GM21717 (cell line): ENCODE measurements around the gene ILDR1.

Source experiments
- ATAC-seq: cut with Tn5 transposase; IDR thresholded peaks from one replicate; pipeline ENCODE4 v1.9.1; 2021; ENCODE audit warnings: mild to moderate bottlenecking, moderate library complexity; ENCODE audit not compliant: unreplicated experiment

The ILDR1 gene

DNA sequence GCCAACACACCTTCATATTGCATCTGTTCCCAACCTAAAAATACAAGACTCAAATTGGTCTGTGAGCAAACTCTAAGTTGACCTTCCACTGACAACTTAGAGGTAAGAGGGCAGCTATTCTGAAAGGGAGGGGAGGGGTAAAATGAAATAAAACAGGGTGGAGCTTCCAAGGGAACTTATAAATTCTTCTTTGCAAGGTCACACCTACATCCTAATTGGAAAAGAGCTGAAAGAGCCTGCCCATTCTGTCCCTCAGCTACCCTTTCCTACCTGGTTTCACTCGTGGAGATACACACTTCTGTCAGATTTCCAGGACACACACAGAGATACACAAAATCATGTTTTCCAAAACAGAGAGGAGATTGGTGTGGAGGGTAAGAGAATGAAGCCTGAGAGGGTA lies 1.0 kb downstream of the ILDR1 start:
- no peak for ATAC-seq

DNA sequence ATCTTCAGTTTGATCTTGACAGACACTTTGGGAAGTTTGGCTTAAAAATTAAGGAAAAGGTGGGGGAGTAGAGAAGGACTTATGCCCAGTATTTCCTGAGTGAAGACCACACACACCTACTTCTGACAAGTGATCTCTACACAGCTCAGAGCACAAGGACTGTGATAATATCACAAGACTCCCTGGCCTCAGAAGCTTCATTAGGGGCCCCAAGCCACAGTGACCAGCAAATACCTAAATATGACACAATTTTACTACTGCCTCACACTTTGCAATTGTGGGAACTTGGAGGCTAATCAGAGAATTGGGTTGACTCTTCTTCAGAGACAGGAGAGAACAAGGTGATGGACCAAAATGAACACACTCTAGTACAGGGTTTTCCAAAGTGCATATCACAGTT lies 2.6 kb downstream of the ILDR1 start:
- no peak for ATAC-seq

DNA sequence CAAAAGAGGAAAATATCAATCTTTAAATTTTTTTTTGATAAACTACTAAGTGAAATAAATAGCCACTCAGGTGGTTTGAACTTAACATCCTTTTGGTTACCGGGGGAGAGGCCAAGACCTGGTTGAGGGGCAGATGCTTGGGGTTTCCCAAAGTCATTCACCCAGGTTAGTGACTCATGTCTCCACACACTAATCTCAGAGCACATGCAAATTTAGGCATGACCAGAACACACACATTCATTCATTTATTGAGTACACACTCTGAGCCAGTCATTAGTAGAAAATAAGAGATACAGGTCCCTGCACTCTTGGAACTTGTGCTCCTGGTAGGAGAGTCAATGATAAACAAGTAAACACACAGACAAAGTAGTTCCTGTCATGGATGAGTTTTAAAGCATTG lies 7.3 kb downstream of the ILDR1 start:
- ATAC-seq: peak; percentile 81

DNA sequence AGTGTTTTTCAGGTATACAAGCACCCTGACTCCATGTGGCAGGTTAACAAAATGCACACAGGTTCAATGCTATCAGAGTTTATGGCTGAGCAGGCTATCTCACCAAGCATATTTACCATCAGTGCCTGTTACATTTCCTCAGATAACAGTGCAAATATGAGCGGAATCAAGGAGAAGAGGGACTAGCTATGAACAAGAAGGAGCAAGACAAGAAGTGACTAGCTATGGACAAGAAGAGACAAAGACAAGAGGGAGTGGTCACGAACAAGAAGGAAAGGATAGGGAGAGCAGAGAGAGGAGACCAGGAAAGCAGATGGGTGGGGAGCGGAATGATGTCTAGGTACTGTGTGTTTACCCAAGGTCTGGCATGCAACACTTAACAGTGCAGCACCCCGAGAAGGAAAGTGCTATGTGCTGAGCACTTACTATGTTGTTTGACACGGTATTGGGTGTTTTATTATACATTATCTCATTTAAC lies 8.6 kb downstream of the ILDR1 start:
- ATAC-seq: no peak

DNA sequence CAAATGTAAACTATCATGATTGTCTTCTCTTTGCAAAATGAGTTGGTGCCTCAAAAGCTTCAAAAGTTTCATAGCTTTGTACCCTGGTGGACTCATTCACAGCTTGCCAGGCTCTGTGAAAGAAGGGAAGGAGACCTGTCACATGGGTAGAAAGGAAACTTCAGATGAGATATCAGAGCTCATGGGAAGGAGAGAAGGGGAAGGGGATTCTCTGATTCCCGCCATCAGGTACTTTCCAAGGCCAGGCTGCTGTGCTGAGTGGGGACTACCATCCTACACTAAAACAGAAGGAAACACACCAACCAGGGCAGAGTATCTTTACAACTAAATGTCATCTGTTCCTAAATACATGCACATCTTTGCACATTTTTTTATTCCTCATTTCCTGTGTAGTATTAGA lies 9.2 kb downstream of the ILDR1 start:
- ATAC-seq: no peak

DNA sequence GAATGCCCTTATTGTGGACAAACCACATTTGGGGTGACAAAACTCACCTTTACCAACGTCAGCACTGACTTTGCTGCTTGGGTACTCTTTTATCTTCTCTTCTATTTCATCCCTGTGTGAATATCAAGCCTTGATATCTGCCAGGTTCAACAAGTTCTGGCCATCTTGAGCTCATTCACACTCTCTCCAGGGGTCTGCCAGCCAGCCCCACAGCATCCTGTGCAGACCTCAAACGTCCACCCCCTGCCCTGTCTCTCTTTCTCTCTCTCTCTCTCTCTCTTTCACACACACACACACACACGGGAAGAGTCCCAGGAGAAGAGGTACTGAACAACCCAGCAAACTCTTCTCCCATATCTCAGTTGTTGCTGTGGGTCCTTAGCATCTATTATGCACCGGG lies 10.7 kb downstream of the ILDR1 start:
- no peak for ATAC-seq

DNA sequence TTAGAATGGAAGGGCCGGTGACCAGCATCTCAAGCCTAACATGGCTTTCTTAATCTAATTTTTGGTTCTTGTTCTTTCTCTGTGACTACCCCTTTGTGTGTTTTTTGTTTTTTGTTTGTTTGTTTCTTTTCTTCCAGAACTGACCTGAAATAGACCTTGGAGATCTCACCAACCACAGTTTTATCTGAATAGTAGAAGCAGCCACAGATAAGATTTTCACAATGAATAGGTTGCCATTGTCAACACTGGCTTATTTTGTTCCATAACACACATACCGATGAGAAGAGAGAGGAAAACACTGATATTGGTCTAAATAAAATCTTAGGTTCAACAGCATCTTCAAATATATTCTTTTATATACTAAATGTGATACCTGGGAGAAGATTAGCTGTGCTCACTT lies 11.5 kb downstream of the ILDR1 start:
- ATAC-seq: no peak

DNA sequence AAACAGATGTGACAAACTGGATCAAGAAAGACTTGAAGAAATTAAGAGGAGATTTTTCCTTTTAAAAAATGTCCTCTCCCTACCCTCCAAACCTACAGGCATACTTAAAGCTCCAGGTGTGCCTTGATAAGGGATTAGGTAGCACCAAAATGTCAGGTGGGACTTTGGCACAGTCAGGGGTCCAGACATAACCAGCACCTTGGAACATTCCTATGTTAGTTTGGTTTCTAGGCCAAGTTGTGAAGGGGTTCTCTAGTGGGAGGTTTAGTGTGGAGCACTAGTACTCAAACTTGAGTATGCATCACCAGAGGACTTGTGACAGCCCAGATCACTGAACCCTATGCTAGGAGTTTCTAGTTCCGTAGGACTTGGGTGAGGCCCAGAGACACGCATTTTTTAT lies 13.9 kb downstream of the ILDR1 start:
- no peak for ATAC-seq

DNA sequence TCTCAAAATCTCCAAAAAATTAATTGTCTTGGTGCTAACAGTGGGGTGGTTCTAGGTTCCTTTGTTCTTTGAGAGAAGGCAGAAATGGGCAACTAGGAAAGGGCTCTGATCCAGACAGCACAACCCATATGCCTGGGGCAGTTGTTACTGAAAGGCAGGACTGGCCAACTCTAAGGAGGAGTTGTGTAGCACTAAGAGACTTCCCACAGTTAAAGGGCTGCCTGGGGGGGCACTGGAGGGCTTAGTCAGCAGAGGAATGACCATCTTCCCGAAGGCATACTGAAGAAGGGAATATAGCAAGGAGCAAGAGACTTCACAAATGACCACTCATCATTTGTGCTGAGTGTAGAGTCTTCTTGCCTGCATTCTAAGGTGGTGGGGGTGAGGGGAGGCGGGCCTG lies 15.8 kb downstream of the ILDR1 start:
- no peak for ATAC-seq

DNA sequence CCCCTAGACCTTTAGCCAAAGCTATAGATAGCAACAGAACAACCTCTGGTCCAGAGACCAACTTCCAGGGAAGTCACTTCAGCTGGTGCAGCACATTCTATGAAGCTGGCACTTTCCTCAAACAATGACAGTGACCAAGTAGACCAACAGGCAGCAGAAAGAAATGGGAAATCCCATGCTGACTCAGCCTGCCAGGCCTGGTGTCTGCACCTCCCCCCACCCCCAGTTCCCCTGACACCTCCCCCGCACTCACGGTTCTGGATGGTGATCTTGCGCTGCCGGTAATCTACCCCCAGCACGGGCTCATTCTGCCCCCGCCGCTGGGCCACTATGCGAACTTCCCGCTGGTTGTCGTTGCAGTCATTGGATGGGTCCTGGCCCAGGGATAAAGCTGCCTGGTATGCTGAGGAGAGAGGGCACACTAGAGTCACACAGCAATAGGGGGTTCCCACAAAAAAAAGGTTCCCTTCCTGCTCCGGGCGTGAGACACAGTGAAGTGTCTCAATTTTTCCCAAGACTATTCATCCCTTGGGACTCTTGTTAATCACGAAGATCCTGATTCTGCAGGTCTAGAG lies 17.0 kb downstream of the ILDR1 start:
- peak; percentile 49 for ATAC-seq

DNA sequence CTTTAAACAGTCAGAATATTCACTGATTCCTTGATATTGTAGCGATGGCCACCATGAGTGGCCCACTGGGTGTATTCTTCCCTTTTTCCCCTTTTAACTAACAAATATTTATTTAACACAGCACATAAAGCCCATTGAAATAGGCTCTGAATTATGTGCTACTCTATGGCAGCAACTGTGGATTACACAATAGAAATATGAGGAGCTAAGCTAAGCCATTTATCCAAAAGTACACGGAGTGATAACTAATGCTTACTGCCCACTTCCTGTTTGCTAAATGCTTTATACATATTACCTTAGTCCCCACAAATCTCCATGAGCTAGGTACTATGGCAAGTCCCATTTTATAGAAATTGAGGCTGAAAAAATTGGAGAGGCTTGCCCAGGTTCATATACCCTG lies 17.9 kb downstream of the ILDR1 start:
- ATAC-seq: no peak

DNA sequence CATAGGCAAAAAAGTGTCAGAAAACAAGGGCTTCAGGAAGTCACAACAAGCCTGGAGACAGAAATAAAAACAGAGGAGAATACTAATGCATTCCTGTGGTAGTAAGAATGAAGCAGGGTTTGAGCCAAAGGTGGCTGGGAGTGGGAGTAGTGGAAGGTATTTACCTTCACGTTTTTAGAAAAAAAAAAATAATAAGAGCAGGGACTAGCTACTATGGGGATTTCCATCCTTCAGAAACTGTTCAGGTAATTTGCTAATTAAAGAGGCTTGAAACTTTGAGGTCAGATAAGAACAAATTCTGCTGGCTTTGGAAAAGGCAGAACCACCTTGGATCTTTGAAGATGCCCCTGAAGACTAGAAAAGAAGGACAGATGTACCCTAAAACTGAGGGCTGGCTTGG lies 18.4 kb downstream of the ILDR1 start:
- ATAC-seq: no peak

DNA sequence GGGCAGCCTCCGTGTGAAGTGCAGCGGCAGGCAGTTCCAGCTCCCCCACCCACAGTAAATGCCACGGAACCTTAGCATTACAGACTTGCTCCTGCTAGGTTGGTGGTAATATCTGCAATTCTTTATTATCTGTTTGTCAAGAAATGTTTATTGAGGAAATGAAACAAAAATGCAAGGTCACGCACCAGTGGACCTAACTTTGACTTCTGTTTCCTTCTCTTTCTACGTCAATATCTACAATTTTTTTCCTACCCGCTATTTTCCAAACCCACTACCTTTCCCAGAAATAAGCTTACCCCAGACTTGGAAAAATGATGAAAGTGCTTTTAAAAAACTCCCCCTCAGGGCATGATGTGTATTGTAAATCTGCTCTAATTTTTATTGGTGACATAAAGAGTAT lies 18.9 kb downstream of the ILDR1 start:
- ATAC-seq: no peak

DNA sequence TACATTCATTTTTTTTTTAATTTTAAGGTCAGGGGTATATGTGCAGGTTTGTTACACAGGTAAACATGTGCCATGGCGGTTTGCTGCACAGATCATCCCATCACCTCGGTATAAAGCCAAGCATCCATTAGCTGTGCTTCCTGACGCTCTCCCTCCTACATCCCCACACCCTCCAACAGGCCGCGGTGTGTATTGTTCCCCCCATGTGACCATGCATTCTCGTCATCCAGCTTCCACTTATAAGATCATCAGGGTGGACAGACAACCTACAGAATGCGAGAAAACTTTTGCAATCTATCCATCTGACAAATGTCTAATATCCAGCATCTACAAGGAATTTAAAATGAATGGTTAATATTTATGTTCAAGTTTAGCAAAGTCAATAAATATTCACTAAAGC lies 19.4 kb downstream of the ILDR1 start:
- no peak for ATAC-seq

DNA sequence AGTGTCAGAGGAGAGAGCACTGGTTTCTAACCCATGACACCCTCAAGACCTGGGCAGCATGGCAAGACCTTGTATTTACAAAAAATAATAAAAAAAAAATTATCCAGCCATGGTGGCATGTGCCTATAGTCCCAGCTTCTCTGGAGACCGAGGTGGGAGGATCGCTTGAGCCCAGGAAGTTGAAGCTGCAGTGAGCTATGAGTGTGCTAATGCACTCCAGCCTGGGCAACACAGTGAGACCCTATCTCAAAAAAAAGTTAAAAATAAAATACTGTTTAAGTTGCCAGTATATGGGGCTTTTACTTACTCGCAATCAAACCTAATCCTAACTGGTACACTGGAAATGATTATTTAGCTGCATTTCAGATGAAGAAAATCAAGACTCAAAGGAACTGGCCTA lies 20.2 kb downstream of the ILDR1 start:
- ATAC-seq: no peak

DNA sequence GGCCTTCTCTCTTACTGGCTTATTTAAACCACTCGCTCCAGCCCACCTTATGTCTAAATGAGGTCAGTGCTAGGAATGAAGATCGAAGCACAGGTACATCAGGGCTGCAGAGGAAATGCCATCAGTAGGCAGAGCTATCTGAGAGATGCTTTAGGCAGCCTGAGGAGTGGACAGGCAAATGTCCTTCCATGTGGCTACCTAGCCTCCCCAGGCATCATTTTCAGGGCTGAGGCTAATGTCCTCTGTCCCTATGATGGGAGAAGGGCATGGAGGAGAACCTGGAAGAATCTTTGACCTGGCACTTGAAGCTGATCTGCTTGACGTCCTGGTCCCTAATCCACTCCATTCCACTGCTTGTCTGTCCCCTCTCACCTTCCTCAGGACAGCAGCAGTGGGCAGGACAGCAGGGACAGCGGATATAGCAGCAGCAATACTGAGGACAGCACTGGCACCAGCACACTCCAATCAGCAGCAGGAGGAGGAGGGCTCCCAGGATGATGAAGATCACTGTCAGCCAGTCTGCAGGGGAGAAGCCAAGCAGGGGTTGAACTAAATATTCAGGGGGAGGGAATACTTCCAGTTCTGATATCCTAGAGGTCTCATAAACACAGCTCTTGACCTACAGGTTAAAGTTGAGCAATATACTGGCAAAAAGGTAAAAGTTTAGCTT lies 21.0 kb downstream of the ILDR1 start:
- no peak for ATAC-seq

DNA sequence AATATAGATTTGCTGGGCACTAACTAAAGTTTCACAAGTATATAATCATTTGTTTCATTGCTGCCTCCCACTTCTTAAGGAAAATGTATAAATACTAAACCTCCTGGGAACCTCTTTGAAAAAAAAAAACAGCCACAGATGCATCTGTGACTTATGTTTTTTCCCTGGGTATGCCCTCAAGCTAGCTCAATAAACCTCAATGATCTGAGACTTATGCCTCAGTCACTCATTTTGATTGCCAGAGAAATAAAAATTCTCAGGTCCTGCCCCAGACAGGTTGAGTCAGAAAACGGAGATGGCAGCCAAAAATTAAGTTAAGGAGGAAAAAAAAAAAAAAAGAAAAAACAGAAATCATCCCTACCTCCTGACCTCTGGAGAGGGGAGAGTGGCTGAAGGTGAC lies 22.1 kb downstream of the ILDR1 start:
- no peak for ATAC-seq

DNA sequence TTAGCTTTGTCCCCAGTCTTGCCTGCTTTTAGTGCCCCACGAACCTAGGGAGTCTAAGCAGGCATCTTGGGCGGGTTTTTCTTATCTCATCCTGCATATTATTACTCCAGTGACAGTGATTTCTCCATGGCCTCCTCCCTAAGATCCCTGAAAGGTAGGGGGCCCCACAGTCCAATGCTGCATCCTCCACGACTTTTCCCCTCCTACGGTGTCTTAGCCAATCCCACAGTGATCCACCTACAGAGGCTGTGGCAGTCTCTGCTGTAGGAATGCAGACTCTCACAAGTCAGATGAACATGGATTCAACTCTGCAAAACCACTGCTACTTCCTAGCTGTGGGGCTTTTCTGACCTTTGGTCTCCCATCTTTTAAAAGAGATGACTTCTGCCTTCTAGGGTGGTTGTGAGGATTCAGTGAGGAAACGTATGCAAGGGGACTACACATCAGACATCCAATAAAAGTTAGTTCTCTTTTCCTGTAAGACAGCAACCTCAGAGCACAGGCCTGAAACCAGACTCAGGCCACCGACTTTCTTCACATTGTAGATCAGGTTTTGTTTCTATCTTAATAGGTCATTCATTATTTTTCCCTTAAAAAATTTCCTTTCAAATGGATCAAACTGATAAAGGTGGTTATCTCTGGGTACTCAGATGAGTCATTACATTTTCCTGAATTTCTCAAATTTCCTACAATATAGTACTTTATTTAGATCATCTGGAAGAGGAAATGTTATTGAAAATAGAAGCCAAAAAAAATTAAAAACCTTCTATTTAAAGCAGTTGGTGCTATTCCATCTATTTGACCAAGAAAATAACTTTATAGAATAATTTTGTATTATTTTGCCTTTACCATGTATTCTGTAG lies 23.2 kb downstream of the ILDR1 start:
- no peak for ATAC-seq

DNA sequence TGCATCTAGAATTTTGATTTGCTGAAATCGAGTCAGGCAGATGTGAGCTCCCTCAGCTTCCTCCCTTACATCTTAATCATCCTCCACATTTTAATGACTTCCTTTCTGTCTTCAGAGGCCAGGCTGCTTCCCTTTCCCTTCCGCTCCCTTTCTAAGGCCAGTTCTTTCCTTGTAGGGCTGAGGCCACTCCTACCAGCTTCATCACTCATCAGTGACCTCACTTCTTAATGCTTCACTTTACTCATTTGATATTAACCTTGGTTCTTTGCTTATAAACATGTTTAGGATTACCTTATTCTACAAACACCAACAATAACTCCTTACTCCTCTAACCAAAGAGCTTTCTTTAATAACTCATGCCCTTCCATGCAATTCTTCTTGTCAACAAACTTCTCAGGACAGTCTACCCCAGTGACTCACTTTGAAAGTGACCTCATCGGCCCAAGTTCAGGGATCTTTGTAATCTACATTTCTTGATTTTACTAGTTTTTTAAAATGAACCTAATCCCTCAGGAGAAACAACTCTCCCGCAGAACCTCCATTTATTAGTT lies 23.9 kb downstream of the ILDR1 start:
- ATAC-seq: peak; percentile 22

DNA sequence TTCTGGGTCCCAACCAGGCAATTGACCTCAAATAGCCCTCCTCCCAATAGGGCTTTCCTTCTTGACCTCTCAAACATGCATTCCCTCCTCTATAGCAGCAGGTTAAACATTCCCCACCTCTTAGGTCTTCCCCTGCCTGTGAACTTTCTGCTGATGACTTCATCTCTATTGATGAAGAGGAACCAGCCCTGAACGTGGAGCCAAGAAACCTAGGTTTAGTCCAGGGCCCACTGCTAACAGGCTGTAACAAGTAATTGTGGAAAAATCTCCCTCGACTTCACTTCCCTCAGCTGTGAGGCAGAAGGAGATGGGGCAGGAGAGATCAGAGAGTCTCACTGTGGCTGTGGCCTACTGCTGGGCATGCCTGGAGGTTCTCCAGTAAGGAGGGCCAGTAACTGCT lies 24.7 kb downstream of the ILDR1 start:
- no peak for ATAC-seq

DNA sequence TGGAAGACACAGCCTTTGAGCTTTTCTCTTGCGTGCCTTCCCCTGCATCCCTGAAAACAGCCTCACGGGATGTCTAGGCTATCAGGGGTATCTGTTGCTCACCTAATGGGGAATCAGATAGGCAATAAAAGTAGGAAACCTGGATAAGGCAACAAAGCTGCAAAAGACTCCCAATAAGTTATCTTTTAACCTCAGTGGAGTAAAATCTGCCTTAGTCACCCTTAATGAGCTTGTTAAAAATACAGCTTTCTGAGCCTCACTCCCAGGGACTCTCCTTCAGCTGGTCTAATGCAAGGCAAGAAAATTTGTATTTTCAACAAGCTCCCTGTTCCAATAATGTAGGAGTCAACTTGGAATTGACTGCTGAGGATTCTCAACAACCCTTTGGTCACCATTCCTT lies 25.6 kb downstream of the ILDR1 start:
- no peak for ATAC-seq
